Suprapubic skin (tissue), 3 donors: Measurements from ENCODE around the gene CDH5.

Source experiments
- POLR2A ChIP-seq, 2 donors: fragments of 450-650 bp; IDR thresholded peaks; one replicate each; pipeline ENCODE4 v1.6.1; 2017; ENCODE audit warnings: antibody characterized with exemption in 2 of 2, mild to moderate bottlenecking in 2 of 2, moderate library complexity in 2 of 2
- TF ChIP-seq, protein P1 (sequence below), 2 donors: fragments of 200-600 bp in 1 of 2; fragments of 450-650 bp in 1 of 2; sonication (generic) in 1 of 2; IDR thresholded peaks; one replicate each; pipeline ENCODE4 v1.5.1; 2016 to 2019; ENCODE audit warnings: antibody characterized with exemption in 2 of 2, mild to moderate bottlenecking in 1 of 2, moderate library complexity in 1 of 2

GRCh38 chr16:66354034-66354909 is 12.2 kb upstream of the CDH5 start:
- no peak for TF ChIP-seq POLR2A (IDR thresholded peaks at IDR 0.05)
- TF ChIP-seq, protein P1, sequence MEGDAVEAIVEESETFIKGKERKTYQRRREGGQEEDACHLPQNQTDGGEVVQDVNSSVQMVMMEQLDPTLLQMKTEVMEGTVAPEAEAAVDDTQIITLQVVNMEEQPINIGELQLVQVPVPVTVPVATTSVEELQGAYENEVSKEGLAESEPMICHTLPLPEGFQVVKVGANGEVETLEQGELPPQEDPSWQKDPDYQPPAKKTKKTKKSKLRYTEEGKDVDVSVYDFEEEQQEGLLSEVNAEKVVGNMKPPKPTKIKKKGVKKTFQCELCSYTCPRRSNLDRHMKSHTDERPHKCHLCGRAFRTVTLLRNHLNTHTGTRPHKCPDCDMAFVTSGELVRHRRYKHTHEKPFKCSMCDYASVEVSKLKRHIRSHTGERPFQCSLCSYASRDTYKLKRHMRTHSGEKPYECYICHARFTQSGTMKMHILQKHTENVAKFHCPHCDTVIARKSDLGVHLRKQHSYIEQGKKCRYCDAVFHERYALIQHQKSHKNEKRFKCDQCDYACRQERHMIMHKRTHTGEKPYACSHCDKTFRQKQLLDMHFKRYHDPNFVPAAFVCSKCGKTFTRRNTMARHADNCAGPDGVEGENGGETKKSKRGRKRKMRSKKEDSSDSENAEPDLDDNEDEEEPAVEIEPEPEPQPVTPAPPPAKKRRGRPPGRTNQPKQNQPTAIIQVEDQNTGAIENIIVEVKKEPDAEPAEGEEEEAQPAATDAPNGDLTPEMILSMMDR (IDR thresholded peaks at IDR 0.05) = no peak
